Activated CD8-positive, alpha-beta memory T cell treated with anti-CD3 and anti-CD28 coated beads, Interleukin-2, amount 10 ng/mL, durations not matched to agents 7 days and 5 days (primary cell): ENCODE measurements around the gene SPATA33. TPM values are rescaled to one million over a fixed set of nuclear protein-coding genes. Genes with fewer than 3 reads are reported as not detected.
A peak's percentile ranks its signal among the peaks of the same experiment; 100 is the strongest.
"Not testable (repeated sequence)": the region's sequence is repeated elsewhere in the genome, so short reads cannot be mapped to it uniquely, and the experiment has no call there.

Experiments used
- ATAC-seq: fragments of 150-1000 bp; cut with Tn5 transposase; one replicate; pipeline ENCODE4 v1.10.0; 2021; ENCODE audit warnings: moderate library complexity
- CTCF ChIA-PET: fragments of 350-600 bp; sonication (Branson Sonifier 250); formaldehyde crosslinking; loops from one replicate; lab custom pipeline; 2021; ENCODE audit warnings: antibody characterized with exemption; lab: Charles Lee
- DNase-seq: peaks from one replicate; pipeline ENCODE4 v3.0.0-alpha.2; 2020
- H3K27ac Mint-ChIP-seq: one replicate; pipeline ENCODE4 v1.8.0; 2021; ENCODE audit warnings: mild to moderate bottlenecking, mixed read lengths
- H3K27me3 Mint-ChIP-seq: one replicate; pipeline ENCODE4 v1.8.0; 2021; ENCODE audit warnings: mixed read lengths
- H3K36me3 Mint-ChIP-seq: one replicate; pipeline ENCODE4 v1.8.0; 2021; ENCODE audit warnings: mild to moderate bottlenecking, mixed read lengths
- H3K4me1 Mint-ChIP-seq: one replicate; pipeline ENCODE4 v1.8.0; 2021; ENCODE audit warnings: mixed read lengths
- H3K4me3 Mint-ChIP-seq: one replicate; pipeline ENCODE4 v1.8.0; 2021; ENCODE audit warnings: mild to moderate bottlenecking, moderate library complexity, mixed read lengths
- H3K9me3 Mint-ChIP-seq: one replicate; pipeline ENCODE4 v1.8.0; 2022; ENCODE audit warnings: low read depth, mixed read lengths
- total RNA-seq, 2 experiments: library from RNA; stranded (reverse); gene quantifications; one replicate each; pipeline ENCODE4 v1.2.3, GENCODE V29; 2021

Gene SPATA33
- total RNA-seq, 2 experiments from 2014 or later = 14.5 to 17.4 TPM

GRCh38 chr16:89658221-89658879 lies 714 bp downstream of the SPATA33 start:
- Mint-ChIP-seq H3K27ac (peak overlapping the region; percentile 77), H3K4me3 (peak overlapping the region; percentile 87), H3K27me3 (no peaks in the 10 kb centered on the region), H3K36me3 (peaks cover 35% of the 10 kb centered on the region), H3K9me3 (no peaks in the 10 kb centered on the region), H3K4me1 (peaks cover 35% of the 10 kb centered on the region)
- peak; percentile 28 for ATAC-seq
- CTCF ChIA-PET = interaction anchor here (1.1 to 1.7 kb wide), 4 partner anchors 9 to 56 kb away, joined by 3 to 5 read pairs (median 4); no protein-coding TSS in a partner anchor
- no peak for DNase-seq

GRCh38 chr16:89660146-89660545 lies 2.5 kb downstream of the SPATA33 start:
- no peak overlapping the region for H3K4me3 Mint-ChIP-seq
- peaks cover 45% of the 10 kb centered on the region for H3K36me3 Mint-ChIP-seq
- peaks cover 31% of the 10 kb centered on the region for H3K4me1 Mint-ChIP-seq
- H3K9me3 Mint-ChIP-seq = no peaks in the 10 kb centered on the region
- CTCF ChIA-PET = interaction anchor here (0.8 to 1.5 kb wide), 2 partner anchors 39 to 41 kb away, joined by 3 read pairs; partner anchors contain the start of gene SPATA2L
- H3K27me3 Mint-ChIP-seq = no peaks in the 10 kb centered on the region
- DNase-seq = no peak
- no peak overlapping the region for H3K27ac Mint-ChIP-seq
- no peak for ATAC-seq

GRCh38 chr16:89661215-89661614 lies 3.6 kb downstream of the SPATA33 start:
- DNase-seq (no peak), ATAC-seq (no peak)
- H3K36me3 Mint-ChIP-seq = peaks cover 45% of the 10 kb centered on the region
- H3K4me1 Mint-ChIP-seq = peaks cover 24% of the 10 kb centered on the region
- CTCF ChIA-PET = interaction anchor here (1.5 kb wide), 1 partner anchor 38 kb away, joined by 3 read pairs; no protein-coding TSS in a partner anchor
- no peaks in the 10 kb centered on the region for H3K27me3 Mint-ChIP-seq
- H3K27ac Mint-ChIP-seq = no peak overlapping the region
- H3K4me3 Mint-ChIP-seq = no peak overlapping the region
- H3K9me3 Mint-ChIP-seq = no peaks in the 10 kb centered on the region

DNA sequence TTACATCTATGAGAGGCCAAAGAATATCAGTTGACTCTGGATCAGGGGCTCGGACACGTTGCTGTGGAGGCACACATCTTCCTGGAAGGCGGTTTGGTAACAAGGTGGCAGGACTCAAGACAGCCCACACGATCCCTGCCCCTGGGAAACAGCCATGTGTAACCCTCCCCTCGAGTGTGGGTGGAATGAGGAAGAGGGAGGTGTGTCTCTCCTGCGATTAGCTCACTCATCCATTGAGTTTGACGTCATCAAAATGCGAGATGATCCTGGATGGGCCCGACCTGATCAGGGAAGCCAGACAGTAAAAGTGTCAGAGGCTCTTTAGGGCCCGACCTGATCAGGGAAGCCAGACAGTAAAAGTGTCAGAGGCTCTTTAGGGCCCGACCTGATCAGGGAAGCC lies 6.6 kb downstream of the SPATA33 start:
- H3K4me3 Mint-ChIP-seq, ATAC-seq, H3K27me3 Mint-ChIP-seq, H3K9me3 Mint-ChIP-seq, CTCF ChIA-PET, H3K27ac Mint-ChIP-seq, DNase-seq: not testable (repeated sequence)
- Mint-ChIP-seq H3K4me1 (peaks cover 11% of the 10 kb centered on the region), H3K36me3 (peaks cover 43% of the 10 kb centered on the region)

DNA sequence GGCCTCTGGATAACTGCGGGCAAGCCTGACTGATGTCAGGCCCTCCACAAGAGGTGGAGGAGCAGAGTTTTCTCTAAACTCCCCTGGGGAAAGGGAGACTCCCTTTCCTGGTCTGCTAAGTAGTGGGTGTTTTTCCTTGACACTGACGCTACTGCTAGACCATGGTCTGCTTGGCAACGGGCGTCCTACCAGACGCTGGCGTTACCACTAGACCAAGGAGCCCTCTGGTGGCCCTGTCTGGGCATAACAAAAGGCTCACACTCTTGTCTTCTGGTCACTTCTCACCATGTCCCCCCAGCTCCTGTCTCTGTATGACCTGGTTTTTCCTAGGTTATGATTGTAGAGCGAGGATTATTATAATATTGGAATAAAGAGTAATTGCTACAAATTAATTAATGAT lies 9.4 kb downstream of the SPATA33 start:
- H3K27me3 Mint-ChIP-seq, ATAC-seq, H3K9me3 Mint-ChIP-seq, DNase-seq, H3K4me3 Mint-ChIP-seq, H3K4me1 Mint-ChIP-seq, H3K27ac Mint-ChIP-seq: not testable (repeated sequence)
- H3K36me3 Mint-ChIP-seq = peaks cover 22% of the 10 kb centered on the region
- CTCF ChIA-PET = interaction anchor here (0.6 kb wide), 1 partner anchor 55 kb away, joined by 3 read pairs; no protein-coding TSS in a partner anchor

GRCh38 chr16:89667633-89668032 lies 10.0 kb downstream of the SPATA33 start:
- CTCF ChIA-PET = interaction anchor here (1.3 kb wide), 1 partner anchor 33 kb away, joined by 3 read pairs; no protein-coding TSS in a partner anchor
- Mint-ChIP-seq H3K4me1 (no peaks in the 10 kb centered on the region), H3K9me3 (no peaks in the 10 kb centered on the region), H3K27ac (no peak overlapping the region), H3K4me3 (no peak overlapping the region), H3K36me3 (peaks cover 16% of the 10 kb centered on the region), H3K27me3 (no peaks in the 10 kb centered on the region)
- DNase-seq (no peak), ATAC-seq (no peak)

GRCh38 chr16:89668790-89669158 lies 11.1 kb downstream of the SPATA33 start:
- H3K4me1 Mint-ChIP-seq = no peaks in the 10 kb centered on the region
- H3K9me3 Mint-ChIP-seq = no peaks in the 10 kb centered on the region
- CTCF ChIA-PET = interaction anchor here (0.6 to 1.3 kb wide), 2 partner anchors 32 to 105 kb away, joined by 3 read pairs; no protein-coding TSS in a partner anchor
- ATAC-seq (no peak), DNase-seq (no peak)
- no peaks in the 10 kb centered on the region for H3K27me3 Mint-ChIP-seq
- H3K36me3 Mint-ChIP-seq = peaks cover 6% of the 10 kb centered on the region
- H3K27ac Mint-ChIP-seq = no peak overlapping the region
- no peak overlapping the region for H3K4me3 Mint-ChIP-seq

GRCh38 chr16:89669755-89670154 lies 12.1 kb downstream of the SPATA33 start:
- no peak overlapping the region for H3K27ac Mint-ChIP-seq
- no peaks in the 10 kb centered on the region for H3K9me3 Mint-ChIP-seq
- ATAC-seq (no peak), DNase-seq (no peak)
- H3K4me3 Mint-ChIP-seq = no peak overlapping the region
- peaks cover 2% of the 10 kb centered on the region for H3K36me3 Mint-ChIP-seq
- no peaks in the 10 kb centered on the region for H3K27me3 Mint-ChIP-seq
- H3K4me1 Mint-ChIP-seq = no peaks in the 10 kb centered on the region
- CTCF ChIA-PET = no interaction called here

DNA sequence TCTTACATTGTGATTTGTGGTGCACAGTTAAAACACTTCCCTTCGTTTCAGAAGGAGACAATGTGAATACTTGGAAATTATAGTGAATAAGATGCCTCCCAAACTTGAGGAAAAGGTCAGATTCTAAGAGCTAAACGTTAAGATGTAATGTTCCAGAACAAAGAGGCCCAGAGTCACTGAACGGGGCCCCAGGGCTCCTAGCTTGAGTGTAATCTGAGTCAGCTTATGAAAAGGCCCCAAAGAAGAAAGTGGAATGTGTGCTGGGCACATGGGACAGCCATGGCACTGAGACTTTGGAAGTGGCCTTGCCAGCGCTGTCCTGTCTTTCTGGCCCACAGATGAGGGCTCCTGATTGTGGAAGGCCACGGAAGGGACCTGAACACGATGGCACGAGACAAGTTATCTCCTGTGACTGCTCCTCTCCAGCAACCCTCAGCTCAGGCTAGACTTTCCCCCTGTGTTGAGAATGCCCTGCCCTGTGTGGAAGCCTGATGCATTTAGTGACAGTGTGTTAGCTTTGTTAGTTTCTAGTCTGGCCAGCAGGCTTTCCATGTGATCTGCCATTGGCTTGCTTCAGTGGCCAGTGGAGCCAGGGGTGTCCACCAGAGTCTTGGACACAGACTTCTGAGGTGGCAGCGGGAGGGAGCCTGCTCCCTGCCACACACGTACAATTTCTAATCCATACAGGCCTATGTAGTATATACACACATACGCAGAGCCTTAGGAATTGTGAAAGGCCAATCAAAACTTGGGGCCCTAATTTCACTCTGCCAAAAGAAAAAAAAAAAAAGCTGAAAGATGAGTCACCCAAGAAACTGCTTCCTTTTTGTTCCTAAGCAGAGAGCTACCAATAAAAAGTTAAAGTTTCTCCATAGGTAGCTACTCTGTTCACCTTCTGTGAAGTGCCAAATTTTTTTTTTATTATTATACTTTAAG lies 13.1 kb downstream of the SPATA33 start:
- no peaks in the 10 kb centered on the region for H3K27me3 Mint-ChIP-seq
- H3K4me3 Mint-ChIP-seq = no peak overlapping the region
- H3K27ac Mint-ChIP-seq = no peak overlapping the region
- no peaks in the 10 kb centered on the region for H3K4me1 Mint-ChIP-seq
- peaks cover 2% of the 10 kb centered on the region for H3K36me3 Mint-ChIP-seq
- no peak for DNase-seq
- no peak for ATAC-seq
- H3K9me3 Mint-ChIP-seq = no peaks in the 10 kb centered on the region
- CTCF ChIA-PET = interaction anchor here (0.9 kb wide), 1 partner anchor 30 kb away, joined by 3 read pairs; no protein-coding TSS in a partner anchor

DNA sequence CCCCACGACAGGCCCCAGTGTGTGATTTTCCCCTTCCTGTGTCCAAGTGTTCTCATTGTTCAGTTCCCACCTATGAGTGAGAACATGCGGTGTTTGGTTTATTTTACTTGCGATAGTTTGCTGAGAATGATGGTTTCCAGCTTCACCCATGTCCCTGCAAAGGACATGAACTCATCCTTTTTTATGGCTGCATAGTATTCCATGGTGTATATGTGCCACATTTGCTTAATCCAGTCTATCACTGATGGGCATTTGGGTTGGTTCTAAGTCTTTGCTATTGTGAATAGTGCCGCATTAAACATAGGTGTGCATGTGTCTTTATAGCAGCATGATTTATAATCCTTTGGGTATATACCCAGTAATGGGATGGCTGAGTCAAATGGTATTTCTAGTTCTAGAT lies 13.9 kb downstream of the SPATA33 start:
- ATAC-seq, H3K4me3 Mint-ChIP-seq, H3K36me3 Mint-ChIP-seq, H3K27me3 Mint-ChIP-seq, H3K9me3 Mint-ChIP-seq, CTCF ChIA-PET, H3K4me1 Mint-ChIP-seq, DNase-seq, H3K27ac Mint-ChIP-seq: not testable (repeated sequence)

- Mint-ChIP-seq H3K4me1 (no peaks in the 10 kb centered on the region), H3K9me3 (no peaks in the 10 kb centered on the region), H3K4me3 (no peak overlapping the region)
Observed at GRCh38 chr16:89672177-89672941, 14.7 kb downstream of the SPATA33 start.

GRCh38 chr16:89678258-89678657 lies 20.6 kb downstream of the SPATA33 start:
- H3K4me1 Mint-ChIP-seq = no peaks in the 10 kb centered on the region
- no peak overlapping the region for H3K27ac Mint-ChIP-seq
- DNase-seq (no peak), ATAC-seq (no peak)
- peaks cover 10% of the 10 kb centered on the region for H3K36me3 Mint-ChIP-seq
- H3K27me3 Mint-ChIP-seq = no peaks in the 10 kb centered on the region
- CTCF ChIA-PET = interaction anchor here (0.7 to 1.2 kb wide), 2 partner anchors 22 to 175 kb away, joined by 3 to 5 read pairs; no protein-coding TSS in a partner anchor
- peaks cover 2% of the 10 kb centered on the region for H3K9me3 Mint-ChIP-seq
- no peak overlapping the region for H3K4me3 Mint-ChIP-seq

More at GRCh38 chr16:89672177-89672941, 14.7 kb downstream of the SPATA33 start:
- peaks cover 5% of the 10 kb centered on the region for H3K36me3 Mint-ChIP-seq
- no peaks in the 10 kb centered on the region for H3K27me3 Mint-ChIP-seq
- no peak for ATAC-seq
- CTCF ChIA-PET = no interaction called here
- no peak overlapping the region for H3K27ac Mint-ChIP-seq
- no peak for DNase-seq
